Neural cell (in vitro differentiated cells): ENCODE data around the gene TNPO2.

ENCODE experiments used
- EP300 ChIP-seq: fragments of 450-650 bp; conservative IDR thresholded peaks from 2 replicates; pipeline ENCODE4 v1.6.1; 2014; ENCODE audit warnings: antibody characterized with exemption, mild to moderate bottlenecking, moderate library complexity; ENCODE audit not compliant: poor library complexity, severe bottlenecking
- EZH2 ChIP-seq: fragments of 200-600, 300-800 bp; shearing (Covaris generic), sonication (generic); IDR thresholded peaks from 2 replicates; pipeline ENCODE4 v1.6.1; 2014; ENCODE audit warnings: antibody characterized with exemption, low read length, borderline replicate concordance, mild to moderate bottlenecking; ENCODE audit not compliant: insufficient read depth, poor library complexity, severe bottlenecking
- POLR2AphosphoS5 ChIP-seq: IDR thresholded peaks from 2 replicates; pipeline ENCODE4 v1.6.1; 2012
- RAD21 ChIP-seq: fragments of 450-650 bp; conservative IDR thresholded peaks from 2 replicates; pipeline ENCODE4 v1.6.1; 2014; ENCODE audit warnings: antibody characterized with exemption, mild to moderate bottlenecking, moderate library complexity
- TAF1 ChIP-seq: IDR thresholded peaks from 2 replicates; pipeline ENCODE4 v1.6.1; 2012; ENCODE audit warnings: low read depth
- TF ChIP-seq, protein P1 (sequence below): fragments of 450-650 bp; IDR thresholded peaks from 2 replicates; pipeline ENCODE4 v1.5.1; 2014; ENCODE audit warnings: antibody characterized with exemption, mild to moderate bottlenecking, moderate library complexity; ENCODE audit not compliant: poor library complexity, severe bottlenecking
- TF ChIP-seq, protein P2 (sequence below): IDR thresholded peaks from 2 replicates; pipeline ENCODE4 v1.6.1; 2012; ENCODE audit warnings: borderline replicate concordance

DNA sequence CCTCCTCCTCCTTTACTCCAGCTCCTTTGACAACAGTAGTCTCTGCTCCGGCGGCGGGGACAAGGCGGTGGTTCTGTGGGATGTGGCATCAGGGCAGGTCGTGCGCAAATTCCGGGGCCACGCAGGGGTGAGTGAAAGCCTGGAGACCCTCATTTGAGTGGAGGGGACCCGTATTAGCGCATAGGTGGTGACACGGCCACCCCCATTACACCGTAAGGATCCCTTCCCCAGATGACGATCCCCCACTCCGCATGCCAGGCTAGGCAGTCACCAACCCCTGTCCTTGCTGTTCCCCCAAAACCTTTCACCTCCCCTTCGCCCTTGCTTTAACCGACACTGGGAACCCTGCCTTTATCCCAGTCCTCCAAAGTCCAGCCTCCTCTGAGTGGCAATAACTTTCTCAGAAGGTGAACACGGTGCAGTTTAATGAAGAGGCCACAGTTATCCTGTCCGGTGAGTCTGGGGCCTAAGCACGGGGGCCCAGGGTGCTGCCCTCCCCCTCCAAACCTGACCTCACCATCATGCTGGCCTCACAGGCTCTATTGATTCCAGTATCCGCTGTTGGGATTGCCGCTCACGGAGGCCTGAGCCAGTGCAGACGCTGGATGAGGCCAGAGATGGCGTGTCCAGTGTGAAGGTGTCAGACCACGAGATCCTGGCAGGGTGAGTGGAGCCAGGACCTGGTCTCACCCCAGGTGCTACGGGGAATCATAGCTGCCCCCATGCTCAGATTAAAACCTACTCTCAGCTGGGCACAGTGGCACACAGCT, 53.4 kb downstream of the TNPO2 start:
- TF ChIP-seq, protein P1, sequence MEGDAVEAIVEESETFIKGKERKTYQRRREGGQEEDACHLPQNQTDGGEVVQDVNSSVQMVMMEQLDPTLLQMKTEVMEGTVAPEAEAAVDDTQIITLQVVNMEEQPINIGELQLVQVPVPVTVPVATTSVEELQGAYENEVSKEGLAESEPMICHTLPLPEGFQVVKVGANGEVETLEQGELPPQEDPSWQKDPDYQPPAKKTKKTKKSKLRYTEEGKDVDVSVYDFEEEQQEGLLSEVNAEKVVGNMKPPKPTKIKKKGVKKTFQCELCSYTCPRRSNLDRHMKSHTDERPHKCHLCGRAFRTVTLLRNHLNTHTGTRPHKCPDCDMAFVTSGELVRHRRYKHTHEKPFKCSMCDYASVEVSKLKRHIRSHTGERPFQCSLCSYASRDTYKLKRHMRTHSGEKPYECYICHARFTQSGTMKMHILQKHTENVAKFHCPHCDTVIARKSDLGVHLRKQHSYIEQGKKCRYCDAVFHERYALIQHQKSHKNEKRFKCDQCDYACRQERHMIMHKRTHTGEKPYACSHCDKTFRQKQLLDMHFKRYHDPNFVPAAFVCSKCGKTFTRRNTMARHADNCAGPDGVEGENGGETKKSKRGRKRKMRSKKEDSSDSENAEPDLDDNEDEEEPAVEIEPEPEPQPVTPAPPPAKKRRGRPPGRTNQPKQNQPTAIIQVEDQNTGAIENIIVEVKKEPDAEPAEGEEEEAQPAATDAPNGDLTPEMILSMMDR: no peak
- TF ChIP-seq POLR2AphosphoS5: no peak
- no peak for TF ChIP-seq TAF1
- no peak for TF ChIP-seq RAD21
- TF ChIP-seq EZH2: no peak
- no peak for TF ChIP-seq EP300
- TF ChIP-seq, protein P2, sequence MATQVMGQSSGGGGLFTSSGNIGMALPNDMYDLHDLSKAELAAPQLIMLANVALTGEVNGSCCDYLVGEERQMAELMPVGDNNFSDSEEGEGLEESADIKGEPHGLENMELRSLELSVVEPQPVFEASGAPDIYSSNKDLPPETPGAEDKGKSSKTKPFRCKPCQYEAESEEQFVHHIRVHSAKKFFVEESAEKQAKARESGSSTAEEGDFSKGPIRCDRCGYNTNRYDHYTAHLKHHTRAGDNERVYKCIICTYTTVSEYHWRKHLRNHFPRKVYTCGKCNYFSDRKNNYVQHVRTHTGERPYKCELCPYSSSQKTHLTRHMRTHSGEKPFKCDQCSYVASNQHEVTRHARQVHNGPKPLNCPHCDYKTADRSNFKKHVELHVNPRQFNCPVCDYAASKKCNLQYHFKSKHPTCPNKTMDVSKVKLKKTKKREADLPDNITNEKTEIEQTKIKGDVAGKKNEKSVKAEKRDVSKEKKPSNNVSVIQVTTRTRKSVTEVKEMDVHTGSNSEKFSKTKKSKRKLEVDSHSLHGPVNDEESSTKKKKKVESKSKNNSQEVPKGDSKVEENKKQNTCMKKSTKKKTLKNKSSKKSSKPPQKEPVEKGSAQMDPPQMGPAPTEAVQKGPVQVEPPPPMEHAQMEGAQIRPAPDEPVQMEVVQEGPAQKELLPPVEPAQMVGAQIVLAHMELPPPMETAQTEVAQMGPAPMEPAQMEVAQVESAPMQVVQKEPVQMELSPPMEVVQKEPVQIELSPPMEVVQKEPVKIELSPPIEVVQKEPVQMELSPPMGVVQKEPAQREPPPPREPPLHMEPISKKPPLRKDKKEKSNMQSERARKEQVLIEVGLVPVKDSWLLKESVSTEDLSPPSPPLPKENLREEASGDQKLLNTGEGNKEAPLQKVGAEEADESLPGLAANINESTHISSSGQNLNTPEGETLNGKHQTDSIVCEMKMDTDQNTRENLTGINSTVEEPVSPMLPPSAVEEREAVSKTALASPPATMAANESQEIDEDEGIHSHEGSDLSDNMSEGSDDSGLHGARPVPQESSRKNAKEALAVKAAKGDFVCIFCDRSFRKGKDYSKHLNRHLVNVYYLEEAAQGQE: no peak
